ENCODE data around the gene LHFPL3.

The LHFPL3 gene

DNA sequence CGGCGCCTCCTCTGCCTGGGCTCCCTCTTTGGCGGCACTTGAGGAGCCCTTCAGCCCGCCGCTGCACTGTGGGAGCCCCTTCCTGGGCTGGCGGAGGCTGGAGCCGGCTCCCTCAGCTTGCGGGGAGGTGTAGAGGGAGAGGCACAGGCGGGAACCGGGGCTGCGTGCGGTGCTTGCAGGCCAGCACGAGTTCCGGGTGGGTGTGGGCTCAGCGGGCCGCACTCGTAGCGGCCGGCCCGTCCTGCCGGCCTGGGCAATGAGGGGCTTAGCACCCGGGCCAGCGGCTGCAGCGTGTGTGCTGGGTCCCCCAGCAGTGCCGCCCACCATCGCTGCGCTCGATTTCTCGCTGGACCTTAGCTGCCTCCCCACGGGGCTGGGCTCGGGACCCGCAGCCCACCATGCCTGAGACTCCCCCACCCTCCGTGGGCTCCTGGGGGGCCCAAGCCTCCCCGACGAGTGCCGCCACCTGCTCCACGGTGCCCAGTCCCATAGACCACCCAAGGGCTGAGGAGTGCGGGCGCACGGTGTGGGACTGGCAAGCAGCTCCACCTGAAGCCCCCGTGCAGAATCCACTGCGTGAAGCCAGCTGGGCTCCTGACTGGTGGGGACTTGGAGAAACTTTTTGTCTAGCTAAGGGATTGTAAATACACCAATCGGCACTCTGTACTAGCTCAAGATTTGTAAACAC is 611.8 kb downstream of the LHFPL3 start:
- no peak overlapping the region for H3K4me3 ChIP-seq (ENCODE audit: low read length)
- TF ChIP-seq, protein P1, sequence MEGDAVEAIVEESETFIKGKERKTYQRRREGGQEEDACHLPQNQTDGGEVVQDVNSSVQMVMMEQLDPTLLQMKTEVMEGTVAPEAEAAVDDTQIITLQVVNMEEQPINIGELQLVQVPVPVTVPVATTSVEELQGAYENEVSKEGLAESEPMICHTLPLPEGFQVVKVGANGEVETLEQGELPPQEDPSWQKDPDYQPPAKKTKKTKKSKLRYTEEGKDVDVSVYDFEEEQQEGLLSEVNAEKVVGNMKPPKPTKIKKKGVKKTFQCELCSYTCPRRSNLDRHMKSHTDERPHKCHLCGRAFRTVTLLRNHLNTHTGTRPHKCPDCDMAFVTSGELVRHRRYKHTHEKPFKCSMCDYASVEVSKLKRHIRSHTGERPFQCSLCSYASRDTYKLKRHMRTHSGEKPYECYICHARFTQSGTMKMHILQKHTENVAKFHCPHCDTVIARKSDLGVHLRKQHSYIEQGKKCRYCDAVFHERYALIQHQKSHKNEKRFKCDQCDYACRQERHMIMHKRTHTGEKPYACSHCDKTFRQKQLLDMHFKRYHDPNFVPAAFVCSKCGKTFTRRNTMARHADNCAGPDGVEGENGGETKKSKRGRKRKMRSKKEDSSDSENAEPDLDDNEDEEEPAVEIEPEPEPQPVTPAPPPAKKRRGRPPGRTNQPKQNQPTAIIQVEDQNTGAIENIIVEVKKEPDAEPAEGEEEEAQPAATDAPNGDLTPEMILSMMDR (conservative IDR thresholded peaks at IDR 0.05; ENCODE audit: low read depth, low read length) = no peak
- DNase-seq (ENCODE audit: low read depth) = no peak

DNA sequence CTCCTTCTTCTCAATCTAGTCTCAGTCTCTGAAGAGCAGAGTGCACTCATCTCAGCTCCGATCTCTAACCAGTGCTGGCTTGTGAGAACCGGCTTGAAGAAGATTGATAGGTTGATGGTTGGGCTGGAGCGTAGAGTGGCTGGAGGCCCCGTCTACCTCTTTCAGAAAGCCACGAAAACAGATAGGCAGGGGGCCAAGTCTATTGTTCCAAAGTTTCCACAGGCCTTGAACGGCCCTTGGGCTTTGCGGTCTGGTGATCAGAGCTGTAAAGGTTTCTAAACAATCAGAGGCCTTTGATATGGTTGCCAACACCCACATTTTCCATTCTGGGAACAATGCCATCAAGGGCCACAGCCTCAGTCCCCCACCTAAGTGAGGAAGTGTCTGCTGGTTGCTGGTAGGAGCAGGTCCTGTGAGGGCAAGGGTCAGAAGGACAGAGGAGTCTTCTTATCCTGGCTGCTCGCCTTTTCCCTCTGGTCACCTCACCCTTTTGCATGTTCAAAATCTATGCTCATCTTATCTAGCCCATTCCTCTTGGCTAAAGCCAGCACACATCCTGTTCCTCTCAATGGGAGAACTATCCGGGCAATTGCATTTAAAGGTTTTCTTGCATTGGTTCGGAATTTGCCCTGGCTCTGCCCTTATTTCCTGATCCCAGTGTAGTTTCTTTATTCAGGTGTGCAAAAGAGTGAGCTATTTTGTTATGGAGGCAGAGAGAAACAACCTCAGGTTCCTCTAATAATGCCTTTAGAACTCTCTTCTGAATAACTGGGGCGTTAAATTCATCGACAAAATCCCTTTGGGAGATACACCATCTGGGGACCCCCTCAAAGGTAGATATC is 615.3 kb downstream of the LHFPL3 start:
- no peak overlapping the region for H3K4me3 ChIP-seq (ENCODE audit: low read length)
- TF ChIP-seq, protein P1 (conservative IDR thresholded peaks at IDR 0.05; ENCODE audit: low read depth, low read length) = no peak
- peak; percentile 68 for DNase-seq (ENCODE audit: low read depth)

DNA sequence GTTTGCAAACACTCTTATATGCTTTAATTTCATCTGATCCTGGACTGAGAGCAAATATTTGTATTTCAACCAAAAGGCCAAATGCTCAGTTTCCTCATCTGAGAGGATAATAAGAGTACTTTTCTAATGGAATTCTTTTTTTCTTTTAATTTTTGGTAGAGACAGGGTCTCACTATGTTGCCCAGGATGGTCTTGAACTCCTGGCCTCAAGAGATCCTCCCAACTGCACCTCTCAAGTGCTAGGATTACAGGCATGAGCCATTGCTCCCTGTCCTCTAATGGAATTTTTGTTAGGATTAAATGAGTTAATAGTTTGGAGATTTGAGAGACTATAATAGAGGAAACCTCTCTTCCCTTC is 617.2 kb downstream of the LHFPL3 start:
- no peak overlapping the region for H3K4me3 ChIP-seq (ENCODE audit: low read length)
- TF ChIP-seq, protein P1 (conservative IDR thresholded peaks at IDR 0.05; ENCODE audit: low read depth, low read length) = no peak
- DNase-seq (ENCODE audit: low read depth) = no peak

DNA sequence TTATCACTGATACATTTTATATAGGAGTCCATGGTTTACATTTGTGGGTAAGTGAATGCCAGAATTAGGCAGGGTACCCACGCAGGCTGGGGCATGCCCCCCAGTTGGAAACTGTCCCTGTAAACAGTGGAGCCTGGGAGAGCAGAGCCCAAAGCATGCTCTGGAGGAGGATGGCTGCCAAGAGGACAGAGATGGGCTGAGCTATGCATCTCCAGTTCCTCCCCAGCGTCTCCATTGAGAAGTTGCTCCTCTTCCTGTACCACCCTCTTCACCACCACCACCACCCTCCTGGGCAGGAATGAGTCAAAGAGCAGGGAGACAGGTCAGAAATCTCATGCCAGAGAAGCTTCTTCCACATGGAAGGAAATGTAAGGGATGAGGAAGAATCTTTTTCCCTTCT is 617.9 kb downstream of the LHFPL3 start:
- TF ChIP-seq, protein P1 (conservative IDR thresholded peaks at IDR 0.05; ENCODE audit: low read depth, low read length) = no peak
- H3K4me3 ChIP-seq (ENCODE audit: low read length) = no peak overlapping the region
- no peak for DNase-seq (ENCODE audit: low read depth)

DNA sequence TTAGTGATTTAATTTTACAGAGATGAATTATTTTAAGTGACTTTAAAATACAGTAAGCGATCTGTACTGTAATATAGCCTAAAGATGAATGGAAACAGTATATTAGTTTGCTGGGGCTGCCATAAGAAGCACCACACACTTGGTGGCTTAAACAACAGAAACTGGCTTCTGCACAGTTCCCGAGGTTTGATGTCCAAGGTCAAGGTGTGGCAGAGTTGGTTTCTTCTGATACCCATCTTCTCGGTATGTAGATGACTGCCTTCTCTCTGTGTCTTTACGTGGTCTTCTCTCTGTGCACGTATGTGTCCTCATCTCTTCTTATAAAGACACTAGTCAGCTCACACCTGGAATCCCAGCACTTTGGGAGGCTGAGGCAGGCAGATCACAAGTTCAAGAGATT is 621.6 kb downstream of the LHFPL3 start:
- no peak for DNase-seq (ENCODE audit: low read depth)

DNA sequence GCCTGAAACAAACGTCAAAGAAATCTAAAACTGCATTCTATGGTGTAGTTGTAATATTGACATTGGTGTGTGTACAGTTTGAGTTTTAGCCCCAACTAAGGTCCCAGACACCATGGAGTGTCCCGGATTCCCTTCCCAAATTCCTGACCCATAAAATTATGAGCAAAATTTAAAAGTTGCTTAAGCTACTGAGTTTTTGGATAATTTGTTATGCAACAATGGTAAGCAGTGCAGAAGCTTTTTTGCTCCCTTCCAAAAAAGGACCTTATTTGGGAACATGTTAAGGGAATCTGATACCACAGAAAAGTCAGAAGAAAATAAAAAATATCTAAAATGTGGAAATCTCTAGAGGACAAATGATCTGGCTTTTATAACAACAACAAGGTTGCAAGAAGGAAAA is 622.4 kb downstream of the LHFPL3 start:
- TF ChIP-seq, protein P1 (conservative IDR thresholded peaks at IDR 0.05; ENCODE audit: low read depth, low read length) = no peak
- H3K4me3 ChIP-seq (ENCODE audit: low read length) = no peak overlapping the region
- DNase-seq (ENCODE audit: low read depth) = no peak

More for the DNA sequence above, 621.6 kb downstream of the LHFPL3 start:
- no peak overlapping the region for H3K4me3 ChIP-seq (ENCODE audit: low read length)
- TF ChIP-seq, protein P1 (conservative IDR thresholded peaks at IDR 0.05; ENCODE audit: low read depth, low read length) = no peak

DNA sequence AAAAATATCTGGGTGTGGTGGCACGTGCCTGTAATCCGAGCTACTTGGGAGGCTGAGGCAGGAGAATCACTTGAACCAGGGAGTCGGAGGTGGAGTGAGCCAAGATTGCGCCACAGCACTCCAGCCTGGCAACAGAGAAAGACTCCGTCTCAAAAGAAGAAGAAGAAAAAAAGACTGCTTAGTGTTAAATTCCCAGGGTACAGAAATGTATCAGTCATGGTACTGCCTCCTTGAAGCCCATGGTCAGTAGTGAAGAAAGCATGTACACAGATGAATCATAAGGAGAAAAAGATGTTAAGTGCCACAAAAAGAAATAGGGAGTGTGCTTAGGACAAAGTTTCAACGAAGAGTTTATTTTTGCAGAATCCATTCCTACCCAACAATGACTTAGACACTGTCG is 623.1 kb downstream of the LHFPL3 start:
- TF ChIP-seq, protein P1 (conservative IDR thresholded peaks at IDR 0.05; ENCODE audit: low read depth, low read length) = no peak
- H3K4me3 ChIP-seq (ENCODE audit: low read length) = no peak overlapping the region
- no peak for DNase-seq (ENCODE audit: low read depth)

Measured in retinal pigment epithelial cell (primary cell).